Prostate gland (tissue), 2 donors: ENCODE measurements around the gene PAM16.

Experiments used
- POLR2A ChIP-seq: fragments of 450-650 bp; IDR thresholded peaks from one replicate; pipeline ENCODE4 v1.6.1; 2016; ENCODE audit warnings: antibody characterized with exemption, mild to moderate bottlenecking
- POLR2AphosphoS5 ChIP-seq: sonication (generic); formaldehyde crosslinking; IDR thresholded peaks from one replicate; pipeline ENCODE4 v1.6.1; 2017; ENCODE audit warnings: antibody characterized with exemption
- TF ChIP-seq, protein P1 (sequence below), 4 experiments: fragments of 200-600 bp in 2 of 4; fragments of 450-650 bp in 2 of 4; sonication (generic) in 2 of 4; IDR thresholded peaks; 1 replicate in 3 of 4; 2 replicates in 1 of 4; pipeline ENCODE4 v1.5.1; 2016 to 2019; ENCODE audit warnings: antibody characterized with exemption in 4 of 4, mild to moderate bottlenecking in 2 of 4, moderate library complexity in 2 of 4

DNA sequence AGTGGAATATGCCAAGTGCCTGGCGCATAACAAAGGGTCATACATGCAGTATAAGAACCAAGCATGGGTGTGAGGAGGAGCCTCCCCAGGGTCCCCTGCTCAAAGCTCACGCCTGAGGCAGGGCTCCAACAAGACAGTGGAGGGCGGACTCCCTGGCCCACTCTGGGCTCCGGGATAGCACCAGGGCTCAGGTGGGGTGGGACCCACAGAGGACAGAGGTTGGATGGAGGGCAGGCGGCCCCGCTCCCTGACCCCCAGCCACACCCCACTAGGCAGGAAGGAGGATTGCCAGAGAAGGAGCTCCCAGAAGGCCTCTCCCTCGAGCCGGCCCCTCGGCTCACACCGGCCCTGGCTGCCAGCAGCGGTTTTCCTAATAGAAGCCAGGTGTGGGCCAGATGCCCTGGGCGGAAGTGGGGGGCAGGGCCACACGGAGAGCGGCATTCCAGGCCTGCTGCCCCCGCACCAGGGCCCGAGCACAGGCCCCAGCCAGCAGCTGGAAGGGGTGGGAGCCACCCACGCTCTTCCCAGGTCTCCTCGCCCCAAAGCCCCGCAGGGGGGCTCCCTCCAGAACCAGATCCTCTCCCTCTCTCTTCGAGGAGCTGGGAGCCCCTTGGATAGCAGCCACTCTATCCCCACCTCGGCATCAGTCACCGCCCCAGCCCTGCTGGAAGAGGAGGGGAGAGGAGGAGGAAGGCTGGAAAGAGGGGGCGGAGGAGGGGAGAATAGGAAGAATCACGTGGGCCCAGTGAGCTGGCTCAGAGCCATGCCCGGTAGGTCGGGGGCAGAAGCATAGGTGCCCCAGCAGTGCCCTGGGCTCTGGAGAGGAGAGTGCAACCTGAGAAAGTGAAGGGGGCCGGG lies 41.5 kb upstream of the PAM16 start:
- TF ChIP-seq, protein P1, sequence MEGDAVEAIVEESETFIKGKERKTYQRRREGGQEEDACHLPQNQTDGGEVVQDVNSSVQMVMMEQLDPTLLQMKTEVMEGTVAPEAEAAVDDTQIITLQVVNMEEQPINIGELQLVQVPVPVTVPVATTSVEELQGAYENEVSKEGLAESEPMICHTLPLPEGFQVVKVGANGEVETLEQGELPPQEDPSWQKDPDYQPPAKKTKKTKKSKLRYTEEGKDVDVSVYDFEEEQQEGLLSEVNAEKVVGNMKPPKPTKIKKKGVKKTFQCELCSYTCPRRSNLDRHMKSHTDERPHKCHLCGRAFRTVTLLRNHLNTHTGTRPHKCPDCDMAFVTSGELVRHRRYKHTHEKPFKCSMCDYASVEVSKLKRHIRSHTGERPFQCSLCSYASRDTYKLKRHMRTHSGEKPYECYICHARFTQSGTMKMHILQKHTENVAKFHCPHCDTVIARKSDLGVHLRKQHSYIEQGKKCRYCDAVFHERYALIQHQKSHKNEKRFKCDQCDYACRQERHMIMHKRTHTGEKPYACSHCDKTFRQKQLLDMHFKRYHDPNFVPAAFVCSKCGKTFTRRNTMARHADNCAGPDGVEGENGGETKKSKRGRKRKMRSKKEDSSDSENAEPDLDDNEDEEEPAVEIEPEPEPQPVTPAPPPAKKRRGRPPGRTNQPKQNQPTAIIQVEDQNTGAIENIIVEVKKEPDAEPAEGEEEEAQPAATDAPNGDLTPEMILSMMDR (IDR thresholded peaks at IDR 0.05) = peak in 1 of 4 experiments; percentile 19
- TF ChIP-seq POLR2A = no peak
- TF ChIP-seq POLR2AphosphoS5 = peak; percentile 33
